HEK293T (cell line): ENCODE results near the gene PTPRD.

Source experiments
- BHLHE40 ChIP-seq: fragments of 450-650 bp; IDR thresholded peaks from 2 replicates; pipeline ENCODE4 v1.6.1; 2016; ENCODE audit warnings: mild to moderate bottlenecking, moderate library complexity, borderline replicate concordance
- ELF4 ChIP-seq: fragments of 450-650 bp; IDR thresholded peaks from 2 replicates; pipeline ENCODE4 v1.6.1; 2017; ENCODE audit warnings: antibody characterized with exemption
- FOXM1 ChIP-seq: fragments of 450-650 bp; IDR thresholded peaks from 2 replicates; pipeline ENCODE4 v1.6.1; 2017; ENCODE audit warnings: mild to moderate bottlenecking, borderline replicate concordance
- HDGF ChIP-seq: fragments of 450-650 bp; IDR thresholded peaks from 2 replicates; pipeline ENCODE4 v1.6.1; 2017; ENCODE audit warnings: antibody characterized with exemption, borderline replicate concordance
- L3MBTL2 ChIP-seq: fragments of 450-650 bp; conservative IDR thresholded peaks from 2 replicates; pipeline ENCODE4 v1.6.1; 2016; ENCODE audit warnings: mild to moderate bottlenecking
- NFRKB ChIP-seq: fragments of 450-650 bp; IDR thresholded peaks from 2 replicates; pipeline ENCODE4 v1.6.1; 2016; ENCODE audit warnings: mild to moderate bottlenecking, moderate library complexity
- SP1 ChIP-seq: fragments of 450-650 bp; IDR thresholded peaks from 2 replicates; pipeline ENCODE4 v1.6.1; 2017
- SUZ12 ChIP-seq: fragments of 450-650 bp; IDR thresholded peaks from 2 replicates; pipeline ENCODE4 v1.6.1; 2016; ENCODE audit warnings: mild to moderate bottlenecking

DNA sequence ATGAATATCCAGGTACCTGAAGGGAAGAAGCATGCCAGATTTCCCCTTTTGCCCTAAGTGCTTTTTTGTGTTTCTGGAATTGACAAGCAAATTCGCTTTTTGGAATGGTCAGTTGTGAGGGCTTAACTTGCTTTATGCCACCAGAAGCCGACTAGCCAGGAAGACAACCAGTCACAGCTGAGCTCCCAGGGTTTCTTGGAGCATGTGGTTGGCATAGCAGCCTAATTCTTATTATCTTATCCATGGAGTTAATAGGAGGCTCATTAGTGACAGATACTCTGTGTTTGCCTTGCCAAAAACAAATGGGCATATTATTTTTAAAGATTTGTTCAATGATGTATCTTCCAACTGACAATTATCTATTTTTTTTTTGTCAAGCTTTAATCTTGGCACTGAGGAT is 500.7 kb downstream of the PTPRD start:
- no peak for TF ChIP-seq NFRKB
- TF ChIP-seq BHLHE40: no peak
- TF ChIP-seq SUZ12: no peak
- TF ChIP-seq SP1: no peak
- TF ChIP-seq HDGF: no peak
- no peak for TF ChIP-seq ELF4
- TF ChIP-seq FOXM1: no peak
- no peak for TF ChIP-seq L3MBTL2
